Measurements from ENCODE around the gene GLRA1.
"Not testable (repeated sequence)": the region's sequence is repeated elsewhere in the genome, so short reads cannot be mapped to it uniquely, and the experiment has no call there.

Gene GLRA1

GRCh38 chr5:151793358-151793757 is 131.3 kb downstream of the GLRA1 start:
- no peak overlapping the region for H3K4me3 ChIP-seq (ENCODE audit: low read depth, low read length)
- no peak for DNase-seq (ENCODE audit: low read depth)
- TF ChIP-seq CTCF (IDR thresholded peaks at IDR 0.05; ENCODE audit: insufficient read depth, low read depth, low read length, missing control alignments) = no peak

- TF ChIP-seq CTCF (IDR thresholded peaks at IDR 0.05; ENCODE audit: insufficient read depth, low read depth, low read length, missing control alignments) = no peak
- H3K4me3 ChIP-seq (ENCODE audit: low read depth, low read length) = no peak overlapping the region
- no peak for DNase-seq (ENCODE audit: low read depth)
These were observed 136.8 kb downstream of the GLRA1 start for GRCh38 chr5:151787817-151788216.

GRCh38 chr5:151786468-151786867 is 138.2 kb downstream of the GLRA1 start:
- no peak for TF ChIP-seq CTCF (IDR thresholded peaks at IDR 0.05; ENCODE audit: insufficient read depth, low read depth, low read length, missing control alignments)
- no peak overlapping the region for H3K4me3 ChIP-seq (ENCODE audit: low read depth, low read length)
- no peak for DNase-seq (ENCODE audit: low read depth)

- no peak overlapping the region for H3K4me3 ChIP-seq (ENCODE audit: low read depth, low read length)
- no peak for DNase-seq (ENCODE audit: low read depth)
- TF ChIP-seq CTCF (IDR thresholded peaks at IDR 0.05; ENCODE audit: insufficient read depth, low read depth, low read length, missing control alignments) = no peak
These were observed 140.5 kb downstream of the GLRA1 start for GRCh38 chr5:151784141-151784540.

DNA sequence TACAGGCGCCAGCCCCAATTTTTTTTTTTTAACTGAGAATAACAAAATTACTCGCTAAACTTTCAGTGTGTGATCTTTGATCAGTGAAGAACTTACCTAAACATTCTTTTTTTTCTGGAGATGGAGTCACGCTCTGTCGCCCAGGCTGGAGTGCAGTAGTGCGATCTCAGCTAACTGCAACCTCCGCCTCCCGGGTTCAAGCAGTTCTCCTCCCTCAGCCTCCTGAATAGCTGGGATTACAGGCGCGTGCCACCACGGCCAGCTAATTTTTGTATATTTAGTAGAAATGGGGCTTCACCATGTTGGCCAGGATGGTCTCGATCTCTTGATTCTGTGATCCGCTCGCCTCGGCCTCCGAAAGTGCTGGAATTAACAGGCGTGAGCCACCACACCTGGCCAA is 141.0 kb downstream of the GLRA1 start:
- DNase-seq (ENCODE audit: low read depth); H3K4me3 ChIP-seq (ENCODE audit: low read depth, low read length): not testable (repeated sequence)

GRCh38 chr5:151781201-151781600 is 143.4 kb downstream of the GLRA1 start:
- DNase-seq (ENCODE audit: low read depth) = no peak
- H3K4me3 ChIP-seq (ENCODE audit: low read depth, low read length) = no peak overlapping the region
- TF ChIP-seq CTCF (IDR thresholded peaks at IDR 0.05; ENCODE audit: insufficient read depth, low read depth, low read length, missing control alignments) = no peak

GRCh38 chr5:151780348-151780747 is 144.3 kb downstream of the GLRA1 start:
- H3K4me3 ChIP-seq (ENCODE audit: low read depth, low read length) = no peak overlapping the region
- TF ChIP-seq CTCF (IDR thresholded peaks at IDR 0.05; ENCODE audit: insufficient read depth, low read depth, low read length, missing control alignments) = no peak
- no peak for DNase-seq (ENCODE audit: low read depth)

All from GM12865 (cell line).